Panc1 (cell line): ENCODE measurements around the gene TAAR9.

Source experiments
- POLR2AphosphoS5 ChIP-seq: IDR thresholded peaks from 2 replicates; pipeline ENCODE4 v1.6.1; 2012; ENCODE audit warnings: mild to moderate bottlenecking, low read depth, low read length, moderate library complexity
- SIN3A ChIP-seq: IDR thresholded peaks from 2 replicates; pipeline ENCODE4 v1.6.1; 2012; ENCODE audit warnings: low read depth, mild to moderate bottlenecking, low read length, moderate library complexity, borderline replicate concordance; ENCODE audit not compliant: insufficient read depth
- TF ChIP-seq, protein P1 (sequence below): fragments of 450-650 bp; IDR thresholded peaks from 2 replicates; pipeline ENCODE4 v1.5.1; 2017; ENCODE audit warnings: mild to moderate bottlenecking
- TF ChIP-seq, protein P2 (sequence below), 2 experiments: IDR thresholded peaks; 2 replicates each; pipeline ENCODE4 v1.6.1; 2011 to 2012; ENCODE audit warnings: low read depth in 2 of 2, control low read depth in 1 of 2, low read length in 1 of 2, mild to moderate bottlenecking in 1 of 2, moderate library complexity in 1 of 2; ENCODE audit not compliant: insufficient read depth in 1 of 2

DNA sequence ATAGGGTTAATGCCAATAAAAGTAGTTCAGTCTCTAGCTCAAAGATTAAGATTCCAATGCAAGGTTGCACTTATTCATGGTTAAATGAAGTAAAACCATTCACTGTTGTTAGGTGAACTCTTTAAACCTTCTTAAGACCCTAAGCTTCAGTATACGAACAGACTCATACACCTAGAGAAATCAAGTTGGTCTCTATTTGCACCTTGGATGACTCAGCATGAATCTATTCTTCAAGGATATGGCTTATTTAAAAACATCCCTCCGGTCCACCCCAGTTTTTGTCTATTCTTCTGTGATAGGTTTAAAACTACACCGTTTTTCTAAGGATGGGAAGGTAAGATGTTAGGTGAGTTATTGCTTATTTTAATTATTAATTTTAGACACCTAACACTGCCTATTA is 932 bp upstream of the TAAR9 start:
- TF ChIP-seq, protein P1, sequence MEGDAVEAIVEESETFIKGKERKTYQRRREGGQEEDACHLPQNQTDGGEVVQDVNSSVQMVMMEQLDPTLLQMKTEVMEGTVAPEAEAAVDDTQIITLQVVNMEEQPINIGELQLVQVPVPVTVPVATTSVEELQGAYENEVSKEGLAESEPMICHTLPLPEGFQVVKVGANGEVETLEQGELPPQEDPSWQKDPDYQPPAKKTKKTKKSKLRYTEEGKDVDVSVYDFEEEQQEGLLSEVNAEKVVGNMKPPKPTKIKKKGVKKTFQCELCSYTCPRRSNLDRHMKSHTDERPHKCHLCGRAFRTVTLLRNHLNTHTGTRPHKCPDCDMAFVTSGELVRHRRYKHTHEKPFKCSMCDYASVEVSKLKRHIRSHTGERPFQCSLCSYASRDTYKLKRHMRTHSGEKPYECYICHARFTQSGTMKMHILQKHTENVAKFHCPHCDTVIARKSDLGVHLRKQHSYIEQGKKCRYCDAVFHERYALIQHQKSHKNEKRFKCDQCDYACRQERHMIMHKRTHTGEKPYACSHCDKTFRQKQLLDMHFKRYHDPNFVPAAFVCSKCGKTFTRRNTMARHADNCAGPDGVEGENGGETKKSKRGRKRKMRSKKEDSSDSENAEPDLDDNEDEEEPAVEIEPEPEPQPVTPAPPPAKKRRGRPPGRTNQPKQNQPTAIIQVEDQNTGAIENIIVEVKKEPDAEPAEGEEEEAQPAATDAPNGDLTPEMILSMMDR = no peak
- no peak for TF ChIP-seq POLR2AphosphoS5
- no peak for TF ChIP-seq SIN3A
- TF ChIP-seq, protein P2, sequence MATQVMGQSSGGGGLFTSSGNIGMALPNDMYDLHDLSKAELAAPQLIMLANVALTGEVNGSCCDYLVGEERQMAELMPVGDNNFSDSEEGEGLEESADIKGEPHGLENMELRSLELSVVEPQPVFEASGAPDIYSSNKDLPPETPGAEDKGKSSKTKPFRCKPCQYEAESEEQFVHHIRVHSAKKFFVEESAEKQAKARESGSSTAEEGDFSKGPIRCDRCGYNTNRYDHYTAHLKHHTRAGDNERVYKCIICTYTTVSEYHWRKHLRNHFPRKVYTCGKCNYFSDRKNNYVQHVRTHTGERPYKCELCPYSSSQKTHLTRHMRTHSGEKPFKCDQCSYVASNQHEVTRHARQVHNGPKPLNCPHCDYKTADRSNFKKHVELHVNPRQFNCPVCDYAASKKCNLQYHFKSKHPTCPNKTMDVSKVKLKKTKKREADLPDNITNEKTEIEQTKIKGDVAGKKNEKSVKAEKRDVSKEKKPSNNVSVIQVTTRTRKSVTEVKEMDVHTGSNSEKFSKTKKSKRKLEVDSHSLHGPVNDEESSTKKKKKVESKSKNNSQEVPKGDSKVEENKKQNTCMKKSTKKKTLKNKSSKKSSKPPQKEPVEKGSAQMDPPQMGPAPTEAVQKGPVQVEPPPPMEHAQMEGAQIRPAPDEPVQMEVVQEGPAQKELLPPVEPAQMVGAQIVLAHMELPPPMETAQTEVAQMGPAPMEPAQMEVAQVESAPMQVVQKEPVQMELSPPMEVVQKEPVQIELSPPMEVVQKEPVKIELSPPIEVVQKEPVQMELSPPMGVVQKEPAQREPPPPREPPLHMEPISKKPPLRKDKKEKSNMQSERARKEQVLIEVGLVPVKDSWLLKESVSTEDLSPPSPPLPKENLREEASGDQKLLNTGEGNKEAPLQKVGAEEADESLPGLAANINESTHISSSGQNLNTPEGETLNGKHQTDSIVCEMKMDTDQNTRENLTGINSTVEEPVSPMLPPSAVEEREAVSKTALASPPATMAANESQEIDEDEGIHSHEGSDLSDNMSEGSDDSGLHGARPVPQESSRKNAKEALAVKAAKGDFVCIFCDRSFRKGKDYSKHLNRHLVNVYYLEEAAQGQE (IDR thresholded peaks at IDR 0.05; ENCODE audit: insufficient read depth in 1 of 2, low read depth in 2 of 2, low read length in 1 of 2) = no peak
